GM12878 (cell line): ENCODE data around the gene CAPRIN2. TPM values are rescaled to one million over a fixed set of nuclear protein-coding genes. Genes with fewer than 3 reads are reported as not detected.

ENCODE experiments used
- ASH2L ChIP-seq: fragments of 300-600, 200-600 bp; sonication (generic); IDR thresholded peaks from 2 replicates; pipeline ENCODE4 v1.6.1; 2017; ENCODE audit warnings: low read depth, mild to moderate bottlenecking, borderline replicate concordance
- BHLHE40 ChIP-seq, 2 experiments: fragments of 450-650 bp in 1 of 2; IDR thresholded peaks; 2 replicates each; pipeline ENCODE4 v1.6.1; 2011 to 2017; ENCODE audit warnings: low read depth in 2 of 2, borderline replicate concordance in 1 of 2, improper control_type of control experiment in 1 of 2, low read length in 1 of 2, mild to moderate bottlenecking in 1 of 2
- CREM ChIP-seq: IDR thresholded peaks from 2 replicates; pipeline ENCODE4 v1.6.1; 2014; ENCODE audit warnings: antibody characterized with exemption, low read depth
- FOXM1 ChIP-seq: IDR thresholded peaks from 2 replicates; pipeline ENCODE4 v1.6.1; 2012; ENCODE audit warnings: low read depth, mild to moderate bottlenecking, inconsistent platforms, low read length, moderate library complexity
- KDM1A ChIP-seq: fragments of 200-600 bp; sonication (generic); IDR thresholded peaks from 2 replicates; pipeline ENCODE4 v1.6.1; 2016; ENCODE audit warnings: borderline replicate concordance
- NFYB ChIP-seq: IDR thresholded peaks from 2 replicates; pipeline ENCODE4 v1.6.1; 2011; ENCODE audit warnings: low read depth, mild to moderate bottlenecking, low read length, improper control_type of control experiment, moderate library complexity; ENCODE audit not compliant: insufficient read depth
- NR2F1 ChIP-seq: fragments of 450-650 bp; conservative IDR thresholded peaks from 2 replicates; pipeline ENCODE4 v1.6.1; 2017; ENCODE audit warnings: mild to moderate bottlenecking
- POLR2AphosphoS2 ChIP-seq: IDR thresholded peaks from 2 replicates; pipeline ENCODE4 v1.6.1; 2011; ENCODE audit warnings: low read depth, mild to moderate bottlenecking, low read length, improper control_type of control experiment, moderate library complexity
- POLR2AphosphoS5 ChIP-seq: IDR thresholded peaks from 2 replicates; pipeline ENCODE4 v1.6.1; 2011; ENCODE audit warnings: mild to moderate bottlenecking, low read length, inconsistent platforms
- SMAD1 ChIP-seq: fragments of 450-650 bp; IDR thresholded peaks from 2 replicates; pipeline ENCODE4 v1.6.1; 2018; ENCODE audit warnings: mild to moderate bottlenecking, low read depth; ENCODE audit not compliant: partially characterized antibody
- SMAD5 ChIP-seq: IDR thresholded peaks from 2 replicates; pipeline ENCODE4 v1.6.1; 2016; ENCODE audit warnings: antibody characterized with exemption, low read depth
- SRF ChIP-seq, 2 experiments: IDR thresholded peaks; 2 replicates each; pipeline ENCODE4 v1.6.1; 2011; ENCODE audit warnings: low read depth in 2 of 2, low read length in 2 of 2, mild to moderate bottlenecking in 1 of 2, moderate library complexity in 1 of 2
- STAT3 ChIP-seq: IDR thresholded peaks from 2 replicates; pipeline ENCODE4 v1.6.1; 2011; ENCODE audit warnings: low read depth, low read length, improper control_type of control experiment
- TCF12 ChIP-seq: IDR thresholded peaks from 2 replicates; pipeline ENCODE4 v1.6.1; 2011; ENCODE audit warnings: low read depth, mild to moderate bottlenecking, low read length
- polyA plus RNA-seq, 11 experiments: library from polyadenylated mRNA; depleted of rRNA in 4 of 11; unstranded in 6 of 11; stranded (reverse) in 5 of 11; fragments of >200 nt; fragmentation: Nextera tagmentation in 4 of 11; fragmentation: Illumina TruSeq in 1 of 11; extraction: Ambion mirVana in 4 of 11; extraction: Trizol in 1 of 11; gene quantifications; 1 replicate in 1 of 11; 2 replicates in 10 of 11; pipeline versions ENCODE4 v1.2.1 to v1.2.3, GENCODE V29; 2011 to 2016; ENCODE audit warnings: inconsistent platforms in 2 of 11, missing spikeins in 2 of 11, low read depth in 1 of 11
- total RNA-seq, 4 experiments: library from RNA; depleted of rRNA in 3 of 4; stranded (reverse); fragments of >200 nt in 3 of 4; fragmentation: Illumina TruSeq in 1 of 4; extraction: Trizol in 1 of 4; gene quantifications; 2 replicates each; pipeline versions ENCODE4 v1.2.1 to v1.2.3, GENCODE V29; 2013 to 2021
- TF ChIP-seq, protein P1 (sequence below): fragments of 450-650 bp; IDR thresholded peaks from 2 replicates; pipeline ENCODE4 v1.6.1; 2016; ENCODE audit warnings: mild to moderate bottlenecking, moderate library complexity, borderline replicate concordance
- TF ChIP-seq, protein P2 (sequence below): fragments of 450-650 bp; IDR thresholded peaks from 2 replicates; pipeline ENCODE4 v1.6.1; 2016; ENCODE audit warnings: mild to moderate bottlenecking
- TF ChIP-seq, protein P3 (sequence below): fragments of 450-650 bp; IDR thresholded peaks from 2 replicates; pipeline ENCODE4 v1.6.1; 2017; ENCODE audit warnings: mild to moderate bottlenecking, moderate library complexity
- TF ChIP-seq, protein P4 (sequence below): IDR thresholded peaks from 2 replicates; pipeline ENCODE4 v1.6.1; 2011; ENCODE audit warnings: low read depth, mild to moderate bottlenecking, low read length, moderate library complexity, borderline replicate concordance; ENCODE audit errors: extremely low read depth

CAPRIN2 gene
- total and polyA plus RNA-seq, 10 of the 15 experiments (the other 5 are each of a cell fraction or from before 2014, with no cell fraction given): 1.2 to 13.6 (median 8.2) TPM

DNA sequence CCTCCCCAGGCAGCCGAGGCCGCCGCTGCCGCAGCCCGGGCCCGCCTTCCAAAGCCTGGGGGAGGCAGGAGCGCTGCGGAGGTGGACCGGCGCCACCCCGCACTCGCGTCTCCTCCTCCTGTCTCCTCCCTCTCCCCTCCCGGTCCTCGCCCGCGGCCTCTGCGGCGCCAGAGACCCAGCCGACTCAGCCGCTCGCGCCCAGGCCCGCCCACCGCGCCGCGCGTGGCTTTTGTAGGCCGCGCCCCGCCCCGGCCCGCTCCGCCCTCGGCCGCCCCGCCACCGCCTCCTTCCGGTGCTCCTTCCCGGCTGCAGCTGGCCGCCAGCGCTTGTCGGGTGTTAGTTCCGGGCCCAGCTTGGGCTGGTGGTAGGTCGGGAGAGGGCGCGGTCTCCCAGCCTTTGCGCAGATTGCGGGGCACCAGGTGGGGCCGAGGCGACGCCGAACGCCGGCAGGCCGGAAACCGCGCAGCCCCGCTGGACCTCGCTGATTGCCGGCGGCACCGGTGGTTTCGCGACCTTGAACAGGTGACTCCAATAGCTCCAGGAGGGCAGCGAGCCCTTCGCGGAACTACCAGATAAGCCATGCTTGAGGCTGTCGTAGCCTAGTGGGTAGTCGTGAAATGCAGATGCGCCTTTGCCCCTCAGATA, at the start of gene CAPRIN2 (continued):
- TF ChIP-seq, protein P1, sequence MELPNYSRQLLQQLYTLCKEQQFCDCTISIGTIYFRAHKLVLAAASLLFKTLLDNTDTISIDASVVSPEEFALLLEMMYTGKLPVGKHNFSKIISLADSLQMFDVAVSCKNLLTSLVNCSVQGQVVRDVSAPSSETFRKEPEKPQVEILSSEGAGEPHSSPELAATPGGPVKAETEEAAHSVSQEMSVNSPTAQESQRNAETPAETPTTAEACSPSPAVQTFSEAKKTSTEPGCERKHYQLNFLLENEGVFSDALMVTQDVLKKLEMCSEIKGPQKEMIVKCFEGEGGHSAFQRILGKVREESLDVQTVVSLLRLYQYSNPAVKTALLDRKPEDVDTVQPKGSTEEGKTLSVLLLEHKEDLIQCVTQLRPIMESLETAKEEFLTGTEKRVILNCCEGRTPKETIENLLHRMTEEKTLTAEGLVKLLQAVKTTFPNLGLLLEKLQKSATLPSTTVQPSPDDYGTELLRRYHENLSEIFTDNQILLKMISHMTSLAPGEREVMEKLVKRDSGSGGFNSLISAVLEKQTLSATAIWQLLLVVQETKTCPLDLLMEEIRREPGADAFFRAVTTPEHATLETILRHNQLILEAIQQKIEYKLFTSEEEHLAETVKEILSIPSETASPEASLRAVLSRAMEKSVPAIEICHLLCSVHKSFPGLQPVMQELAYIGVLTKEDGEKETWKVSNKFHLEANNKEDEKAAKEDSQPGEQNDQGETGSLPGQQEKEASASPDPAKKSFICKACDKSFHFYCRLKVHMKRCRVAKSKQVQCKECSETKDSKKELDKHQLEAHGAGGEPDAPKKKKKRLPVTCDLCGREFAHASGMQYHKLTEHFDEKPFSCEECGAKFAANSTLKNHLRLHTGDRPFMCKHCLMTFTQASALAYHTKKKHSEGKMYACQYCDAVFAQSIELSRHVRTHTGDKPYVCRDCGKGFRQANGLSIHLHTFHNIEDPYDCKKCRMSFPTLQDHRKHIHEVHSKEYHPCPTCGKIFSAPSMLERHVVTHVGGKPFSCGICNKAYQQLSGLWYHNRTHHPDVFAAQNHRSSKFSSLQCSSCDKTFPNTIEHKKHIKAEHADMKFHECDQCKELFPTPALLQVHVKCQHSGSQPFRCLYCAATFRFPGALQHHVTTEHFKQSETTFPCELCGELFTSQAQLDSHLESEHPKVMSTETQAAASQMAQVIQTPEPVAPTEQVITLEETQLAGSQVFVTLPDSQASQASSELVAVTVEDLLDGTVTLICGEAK: peak; percentile 49; the same call in 1 of the 2 replicates
- TF ChIP-seq STAT3 (no peak), NR2F1 (peak; percentile 56; the same call in 1 of the 2 replicates), SMAD5 (no peak), SRF (IDR thresholded peaks at IDR 0.05; ENCODE audit: low read depth in 2 of 2, low read length in 2 of 2) (peak; percentile 53 to 57; a peak in 1 of 4 replicates), POLR2AphosphoS2 (no peak), ASH2L (no peak), CREM (peak; percentile 30; the same call in 1 of the 2 replicates), NFYB (no peak), FOXM1 (no peak), POLR2AphosphoS5 (peak; percentile 56; the same call in 1 of the 2 replicates), KDM1A (no peak), TCF12 (peak; percentile 90), BHLHE40 (IDR thresholded peaks at IDR 0.05; ENCODE audit: borderline replicate concordance in 1 of 2, low read depth in 2 of 2, low read length in 1 of 2) (peak; percentile 17 to 59; a peak in 2 of 4 replicates), SMAD1 (no peak)
- TF ChIP-seq, protein P2, sequence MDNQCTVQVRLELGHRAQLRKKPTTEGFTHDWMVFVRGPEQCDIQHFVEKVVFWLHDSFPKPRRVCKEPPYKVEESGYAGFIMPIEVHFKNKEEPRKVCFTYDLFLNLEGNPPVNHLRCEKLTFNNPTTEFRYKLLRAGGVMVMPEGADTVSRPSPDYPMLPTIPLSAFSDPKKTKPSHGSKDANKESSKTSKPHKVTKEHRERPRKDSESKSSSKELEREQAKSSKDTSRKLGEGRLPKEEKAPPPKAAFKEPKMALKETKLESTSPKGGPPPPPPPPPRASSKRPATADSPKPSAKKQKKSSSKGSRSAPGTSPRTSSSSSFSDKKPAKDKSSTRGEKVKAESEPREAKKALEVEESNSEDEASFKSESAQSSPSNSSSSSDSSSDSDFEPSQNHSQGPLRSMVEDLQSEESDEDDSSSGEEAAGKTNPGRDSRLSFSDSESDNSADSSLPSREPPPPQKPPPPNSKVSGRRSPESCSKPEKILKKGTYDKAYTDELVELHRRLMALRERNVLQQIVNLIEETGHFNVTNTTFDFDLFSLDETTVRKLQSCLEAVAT: 0 out of 2 replicates have a peak, but pooled peaks have one; percentile 32
- TF ChIP-seq, protein P3, sequence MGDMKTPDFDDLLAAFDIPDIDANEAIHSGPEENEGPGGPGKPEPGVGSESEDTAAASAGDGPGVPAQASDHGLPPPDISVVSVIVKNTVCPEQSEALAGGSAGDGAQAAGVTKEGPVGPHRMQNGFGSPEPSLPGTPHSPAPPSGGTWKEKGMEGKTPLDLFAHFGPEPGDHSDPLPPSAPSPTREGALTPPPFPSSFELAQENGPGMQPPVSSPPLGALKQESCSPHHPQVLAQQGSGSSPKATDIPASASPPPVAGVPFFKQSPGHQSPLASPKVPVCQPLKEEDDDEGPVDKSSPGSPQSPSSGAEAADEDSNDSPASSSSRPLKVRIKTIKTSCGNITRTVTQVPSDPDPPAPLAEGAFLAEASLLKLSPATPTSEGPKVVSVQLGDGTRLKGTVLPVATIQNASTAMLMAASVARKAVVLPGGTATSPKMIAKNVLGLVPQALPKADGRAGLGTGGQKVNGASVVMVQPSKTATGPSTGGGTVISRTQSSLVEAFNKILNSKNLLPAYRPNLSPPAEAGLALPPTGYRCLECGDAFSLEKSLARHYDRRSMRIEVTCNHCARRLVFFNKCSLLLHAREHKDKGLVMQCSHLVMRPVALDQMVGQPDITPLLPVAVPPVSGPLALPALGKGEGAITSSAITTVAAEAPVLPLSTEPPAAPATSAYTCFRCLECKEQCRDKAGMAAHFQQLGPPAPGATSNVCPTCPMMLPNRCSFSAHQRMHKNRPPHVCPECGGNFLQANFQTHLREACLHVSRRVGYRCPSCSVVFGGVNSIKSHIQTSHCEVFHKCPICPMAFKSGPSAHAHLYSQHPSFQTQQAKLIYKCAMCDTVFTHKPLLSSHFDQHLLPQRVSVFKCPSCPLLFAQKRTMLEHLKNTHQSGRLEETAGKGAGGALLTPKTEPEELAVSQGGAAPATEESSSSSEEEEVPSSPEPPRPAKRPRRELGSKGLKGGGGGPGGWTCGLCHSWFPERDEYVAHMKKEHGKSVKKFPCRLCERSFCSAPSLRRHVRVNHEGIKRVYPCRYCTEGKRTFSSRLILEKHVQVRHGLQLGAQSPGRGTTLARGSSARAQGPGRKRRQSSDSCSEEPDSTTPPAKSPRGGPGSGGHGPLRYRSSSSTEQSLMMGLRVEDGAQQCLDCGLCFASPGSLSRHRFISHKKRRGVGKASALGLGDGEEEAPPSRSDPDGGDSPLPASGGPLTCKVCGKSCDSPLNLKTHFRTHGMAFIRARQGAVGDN: peak; percentile 56
- TF ChIP-seq, protein P4, sequence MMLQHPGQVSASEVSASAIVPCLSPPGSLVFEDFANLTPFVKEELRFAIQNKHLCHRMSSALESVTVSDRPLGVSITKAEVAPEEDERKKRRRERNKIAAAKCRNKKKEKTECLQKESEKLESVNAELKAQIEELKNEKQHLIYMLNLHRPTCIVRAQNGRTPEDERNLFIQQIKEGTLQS: no peak
